GM12878 (cell line): ENCODE measurements around the gene RANBP1.

Experiments used
- ATF7 ChIP-seq: fragments of 450-650 bp; IDR thresholded peaks from 2 replicates; pipeline ENCODE4 v1.6.1; 2016; ENCODE audit warnings: low read depth, mild to moderate bottlenecking
- CHD4 ChIP-seq: fragments of 200-600 bp; sonication (generic); IDR thresholded peaks from 2 replicates; pipeline ENCODE4 v1.6.1; 2016; ENCODE audit warnings: mild to moderate bottlenecking
- CTCF ChIP-seq, 3 experiments: IDR thresholded peaks in 2 of 3; conservative IDR thresholded peaks in 1 of 3; 2 replicates each; pipeline ENCODE4 v1.5.1; 2011; ENCODE audit warnings: low read depth in 3 of 3, low read length in 3 of 3, mild to moderate bottlenecking in 3 of 3, control low read depth in 2 of 3, moderate library complexity in 2 of 3, inconsistent platforms in 1 of 3, mixed read lengths in 1 of 3; ENCODE audit not compliant: control insufficient read depth in 2 of 3, insufficient read depth in 1 of 3; ENCODE audit errors: extremely low read depth in 1 of 3
- GABPA ChIP-seq: IDR thresholded peaks from 2 replicates; pipeline ENCODE4 v1.6.1; 2014; ENCODE audit warnings: antibody characterized with exemption, low read depth, mild to moderate bottlenecking, inconsistent platforms
- POLR2AphosphoS2 ChIP-seq: IDR thresholded peaks from 2 replicates; pipeline ENCODE4 v1.6.1; 2011; ENCODE audit warnings: low read depth, mild to moderate bottlenecking, low read length, improper control_type of control experiment, moderate library complexity

GRCh38 chr22:20129747-20130014 is 13.8 kb downstream of the RANBP1 start:
- TF ChIP-seq CTCF (IDR thresholded peaks at IDR 0.05 in 2 of 3, conservative IDR thresholded peaks at IDR 0.05 in 1 of 3; ENCODE audit: control insufficient read depth in 2 of 3, extremely low read depth in 1 of 3, insufficient read depth in 1 of 3, low read depth in 3 of 3, low read length in 3 of 3) (no peak), GABPA (no peak), POLR2AphosphoS2 (no peak), ATF7 (no peak), CHD4 (no peak)
